Frontal cortex (tissue), 4 donors: Measurements from ENCODE around the gene PWWP2B. TPM values are rescaled to one million over a fixed set of nuclear protein-coding genes. Genes with fewer than 3 reads are reported as not detected.
A peak's percentile ranks its signal among the peaks of the same experiment; 100 is the strongest.

ENCODE experiments used
- DNase-seq, 2 donors: peaks; one replicate each; pipeline ENCODE4 v3.0.0; 2012; ENCODE audit warnings: low spot score in 2 of 2
- FAIRE-seq: peaks from 2 replicates; lab custom pipeline; 2012; peaks lifted over from hg19 to GRCh38; lab: Jason Lieb, UNC
- total RNA-seq: library from RNA; depleted of rRNA; stranded (reverse); fragments of >200 nt; gene quantifications from one replicate; pipeline ENCODE4 v1.2.3, GENCODE V29; 2014
- donor health status: control.
- donor health status: control.
- donor health status: control.

The PWWP2B gene
- total RNA-seq, 1 donor from 2014 or later = 9.4 TPM

GRCh38 chr10:132414402-132415016, 17.5 kb downstream of the PWWP2B start:
- FAIRE-seq (no peak), DNase-seq (peak in 1 of 2 donors; percentile 18)

- FAIRE-seq (no peak), DNase-seq (no peak)
Observed at GRCh38 chr10:132415255-132415654, 18.3 kb downstream of the PWWP2B start.

- FAIRE-seq (no peak), DNase-seq (no peak)
Observed at GRCh38 chr10:132415956-132416355, 19.0 kb downstream of the PWWP2B start.

GRCh38 chr10:132416566-132417256, 19.7 kb downstream of the PWWP2B start:
- DNase-seq = peak in 1 of 2 donors; percentile 33
- FAIRE-seq = no peak

- DNase-seq (peak in 1 of 2 donors; percentile 56), FAIRE-seq (no peak)
Observed at GRCh38 chr10:132417257-132417910, 20.4 kb downstream of the PWWP2B start.

GRCh38 chr10:132417957-132418441, 21.0 kb downstream of the PWWP2B start:
- no peak for FAIRE-seq

GRCh38 chr10:132418527-132419416, 21.8 kb downstream of the PWWP2B start:
- DNase-seq = peak in 1 of 2 donors; percentile 24
- no peak for FAIRE-seq

More at GRCh38 chr10:132417957-132418441, 21.0 kb downstream of the PWWP2B start:
- peak in 1 of 2 donors; percentile 51 for DNase-seq

- no peak for DNase-seq
- FAIRE-seq = no peak
Observed at GRCh38 chr10:132419538-132420468, 22.8 kb downstream of the PWWP2B start.

- no peak for DNase-seq
- FAIRE-seq = no peak
Observed at GRCh38 chr10:132420469-132420980, 23.5 kb downstream of the PWWP2B start.

GRCh38 chr10:132420981-132421846, 24.2 kb downstream of the PWWP2B start:
- FAIRE-seq = no peak

GRCh38 chr10:132421847-132422751, 25.1 kb downstream of the PWWP2B start:
- DNase-seq (no peak), FAIRE-seq (no peak)

More at GRCh38 chr10:132420981-132421846, 24.2 kb downstream of the PWWP2B start:
- peak; percentile 61 to 74 for DNase-seq

- FAIRE-seq (no peak), DNase-seq (peak in 1 of 2 donors; percentile 26)
Observed at GRCh38 chr10:132422903-132423825, 26.2 kb downstream of the PWWP2B start.

- FAIRE-seq (no peak), DNase-seq (no peak)
Observed at GRCh38 chr10:132423966-132424861, 27.2 kb downstream of the PWWP2B start.

GRCh38 chr10:132425029-132425756, 28.2 kb downstream of the PWWP2B start:
- DNase-seq = no peak
- no peak for FAIRE-seq
